ENCODE measurements around the gene GSDME. TPM values are rescaled to one million over a fixed set of nuclear protein-coding genes. Genes with fewer than 3 reads are reported as not detected.

Gene GSDME
- total RNA-seq, 1 donor from 2014 or later: 23.6 TPM

GRCh38 chr7:24773646-24774045 is 16.4 kb upstream of the GSDME start:
- no peak for DNase-seq (ENCODE audit: low spot score)
- Mint-ChIP-seq H3K9me3 (ENCODE audit: low read depth) (peaks cover 6% of the 10 kb centered on the region), H3K27ac (ENCODE audit: unreplicated experiment) (no peak overlapping the region), H3K4me3 (ENCODE audit: unreplicated experiment) (no peak overlapping the region), H3K27me3 (ENCODE audit: low read depth) (no peaks in the 10 kb centered on the region), H3K36me3 (ENCODE audit: low read depth) (no peaks in the 10 kb centered on the region), H3K4me1 (ENCODE audit: low read depth) (peaks cover 17% of the 10 kb centered on the region)
- TF ChIP-seq CTCF (IDR thresholded peaks at IDR 0.05): no peak

GRCh38 chr7:24769851-24770250 is 12.6 kb upstream of the GSDME start:
- H3K4me3 Mint-ChIP-seq (ENCODE audit: unreplicated experiment): no peak overlapping the region
- peaks cover 6% of the 10 kb centered on the region for H3K9me3 Mint-ChIP-seq (ENCODE audit: low read depth)
- DNase-seq (ENCODE audit: low spot score): no peak
- peaks cover 10% of the 10 kb centered on the region for H3K4me1 Mint-ChIP-seq (ENCODE audit: low read depth)
- TF ChIP-seq CTCF (IDR thresholded peaks at IDR 0.05): no peak
- H3K27me3 Mint-ChIP-seq (ENCODE audit: low read depth): peaks cover 2% of the 10 kb centered on the region
- no peaks in the 10 kb centered on the region for H3K36me3 Mint-ChIP-seq (ENCODE audit: low read depth)
- H3K27ac Mint-ChIP-seq (ENCODE audit: unreplicated experiment): no peak overlapping the region

GRCh38 chr7:24769014-24769830 is 12.0 kb upstream of the GSDME start:
- Mint-ChIP-seq H3K4me1 (ENCODE audit: low read depth) (peaks cover 8% of the 10 kb centered on the region), H3K27me3 (ENCODE audit: low read depth) (peaks cover 2% of the 10 kb centered on the region), H3K9me3 (ENCODE audit: low read depth) (peaks cover 6% of the 10 kb centered on the region), H3K36me3 (ENCODE audit: low read depth) (no peaks in the 10 kb centered on the region), H3K27ac (ENCODE audit: unreplicated experiment) (no peak overlapping the region), H3K4me3 (ENCODE audit: unreplicated experiment) (no peak overlapping the region)
- TF ChIP-seq CTCF (IDR thresholded peaks at IDR 0.05): no peak
- DNase-seq (ENCODE audit: low spot score): no peak

- no peaks in the 10 kb centered on the region for H3K36me3 Mint-ChIP-seq (ENCODE audit: low read depth)
- no peak for DNase-seq (ENCODE audit: low spot score)
- H3K27ac Mint-ChIP-seq (ENCODE audit: unreplicated experiment): no peak overlapping the region
- H3K27me3 Mint-ChIP-seq (ENCODE audit: low read depth): peaks cover 2% of the 10 kb centered on the region
- TF ChIP-seq CTCF (IDR thresholded peaks at IDR 0.05): peak; percentile 34
- peaks cover 6% of the 10 kb centered on the region for H3K9me3 Mint-ChIP-seq (ENCODE audit: low read depth)
- no peak overlapping the region for H3K4me3 Mint-ChIP-seq (ENCODE audit: unreplicated experiment)
- no peaks in the 10 kb centered on the region for H3K4me1 Mint-ChIP-seq (ENCODE audit: low read depth)
Observed at GRCh38 chr7:24767878-24768569, 10.8 kb upstream of the GSDME start.

- Mint-ChIP-seq H3K9me3 (ENCODE audit: low read depth) (peaks cover 3% of the 10 kb centered on the region), H3K4me1 (ENCODE audit: low read depth) (no peaks in the 10 kb centered on the region), H3K27ac (ENCODE audit: unreplicated experiment) (no peak overlapping the region), H3K36me3 (ENCODE audit: low read depth) (no peaks in the 10 kb centered on the region), H3K27me3 (ENCODE audit: low read depth) (peaks cover 2% of the 10 kb centered on the region), H3K4me3 (ENCODE audit: unreplicated experiment) (no peak overlapping the region)
- no peak for TF ChIP-seq CTCF (IDR thresholded peaks at IDR 0.05)
- no peak for DNase-seq (ENCODE audit: low spot score)
Observed at GRCh38 chr7:24764972-24765744, 7.9 kb upstream of the GSDME start.
